WTC11 (cell line): ENCODE data around the gene INSC. TPM values are rescaled to one million over a fixed set of nuclear protein-coding genes. Genes with fewer than 3 reads are reported as not detected.

Source experiments
- ATAC-seq: fragments of 200-7000 bp; cut with Tn5 transposase; 2 replicates; pipeline ENCODE4 v1.10.0; 2021; ENCODE audit warnings: mild to moderate bottlenecking, moderate library complexity
- CTCF ChIA-PET: fragments of 300-600 bp; sonication (Branson Sonifier 250); formaldehyde crosslinking; loops from one replicate; lab custom pipeline; 2021; ENCODE audit warnings: antibody characterized with exemption; lab: Charles Lee
- POLR2A ChIA-PET: fragments of 350-600 bp; sonication (Branson Sonifier 250); formaldehyde crosslinking; loops from one replicate; lab custom pipeline; 2021; ENCODE audit warnings: antibody characterized with exemption; lab: Charles Lee
- DNase-seq: peaks from one replicate; pipeline ENCODE4 v3.0.0; 2021; ENCODE audit warnings: low spot score
- H3K27ac Mint-ChIP-seq: 2 replicates; pipeline ENCODE4 v1.8.0; 2021; ENCODE audit warnings: mixed read lengths
- H3K27me3 Mint-ChIP-seq: 2 replicates; pipeline ENCODE4 v1.8.0; 2021; ENCODE audit warnings: low read depth, mild to moderate bottlenecking, moderate library complexity, mixed read lengths
- H3K36me3 Mint-ChIP-seq: 2 replicates; pipeline ENCODE4 v1.8.0; 2021; ENCODE audit warnings: mixed read lengths
- H3K4me1 Mint-ChIP-seq: 2 replicates; pipeline ENCODE4 v1.8.0; 2022; ENCODE audit warnings: mixed read lengths
- H3K4me3 Mint-ChIP-seq: 2 replicates; pipeline ENCODE4 v1.8.0; 2021; ENCODE audit warnings: mild to moderate bottlenecking, moderate library complexity, mixed read lengths
- H3K9me3 Mint-ChIP-seq: 2 replicates; pipeline ENCODE4 v1.8.0; 2021; ENCODE audit warnings: mixed read lengths
- AFF4 ChIP-seq: sonication (generic); formaldehyde crosslinking; IDR thresholded peaks from 2 replicates; pipeline ENCODE4 v1.8.1; 2023; ENCODE audit warnings: mild to moderate bottlenecking, missing genetic modification reagents, borderline replicate concordance
- CREM ChIP-seq: sonication (generic); formaldehyde crosslinking; IDR thresholded peaks from 2 replicates; pipeline ENCODE4 v1.8.1; 2022; ENCODE audit warnings: mild to moderate bottlenecking, missing genetic modification reagents, moderate library complexity
- CTCF ChIP-seq: fragments of 200-600 bp; IDR thresholded peaks from 2 replicates; pipeline ENCODE4 v1.8.0; 2022; ENCODE audit warnings: antibody characterized with exemption
- ELF4 ChIP-seq: sonication (generic); formaldehyde crosslinking; IDR thresholded peaks from 2 replicates; pipeline ENCODE4 v1.8.1; 2022; ENCODE audit warnings: low read depth, mild to moderate bottlenecking, moderate library complexity, missing genetic modification reagents
- JAZF1 ChIP-seq: fragments of 250-450 bp; sonication (Bioruptor Pico); IDR thresholded peaks from 2 replicates; pipeline ENCODE4 v1.9.0; 2021; ENCODE audit warnings: moderate library complexity, mild to moderate bottlenecking, inconsistent platforms
- JUN ChIP-seq: sonication (generic); formaldehyde crosslinking; IDR thresholded peaks from 2 replicates; pipeline ENCODE4 v1.8.0; 2023; ENCODE audit warnings: mild to moderate bottlenecking, missing genetic modification reagents
- KAT7 ChIP-seq: sonication (generic); formaldehyde crosslinking; IDR thresholded peaks from 2 replicates; pipeline ENCODE4 v1.8.1; 2023; ENCODE audit warnings: missing genetic modification reagents, mild to moderate bottlenecking, borderline replicate concordance
- NR2C2 ChIP-seq: sonication (generic); formaldehyde crosslinking; IDR thresholded peaks from 2 replicates; pipeline ENCODE4 v1.8.0; 2022; ENCODE audit warnings: mild to moderate bottlenecking, missing genetic modification reagents
- RORB ChIP-seq: fragments of 250-450 bp; sonication (Bioruptor Pico); IDR thresholded peaks from 2 replicates; pipeline ENCODE4 v1.9.0; 2021; ENCODE audit warnings: mild to moderate bottlenecking
- SP1 ChIP-seq: sonication (generic); formaldehyde crosslinking; conservative IDR thresholded peaks from 2 replicates; pipeline ENCODE4 v1.8.1; 2022; ENCODE audit warnings: missing genetic modification reagents
- STAT6 ChIP-seq: sonication (generic); formaldehyde crosslinking; conservative IDR thresholded peaks from 2 replicates; pipeline ENCODE4 v1.8.1; 2023; ENCODE audit warnings: mild to moderate bottlenecking, low read depth, missing genetic modification reagents, moderate library complexity
- TCF7 ChIP-seq: sonication (generic); formaldehyde crosslinking; IDR thresholded peaks from 2 replicates; pipeline ENCODE4 v1.8.0; 2022; ENCODE audit warnings: mild to moderate bottlenecking, low read depth, missing genetic modification reagents, moderate library complexity
- TEAD1 ChIP-seq: sonication (generic); formaldehyde crosslinking; IDR thresholded peaks from 2 replicates; pipeline ENCODE4 v1.8.0; 2022; ENCODE audit warnings: mild to moderate bottlenecking, missing genetic modification reagents
- TEAD4 ChIP-seq: sonication (generic); formaldehyde crosslinking; IDR thresholded peaks from 2 replicates; pipeline ENCODE4 v1.8.0; 2022; ENCODE audit warnings: mild to moderate bottlenecking, missing genetic modification reagents
- TP53 ChIP-seq: sonication (generic); formaldehyde crosslinking; IDR thresholded peaks from 2 replicates; pipeline ENCODE4 v1.8.1; 2023; ENCODE audit warnings: mild to moderate bottlenecking, missing genetic modification reagents
- ZMAT4 ChIP-seq: fragments of 250-450 bp; sonication (Bioruptor Pico); IDR thresholded peaks from 2 replicates; pipeline ENCODE4 v1.9.0; 2021; ENCODE audit warnings: mild to moderate bottlenecking
- ZNF396 ChIP-seq: fragments of 250-450 bp; sonication (Bioruptor Pico); IDR thresholded peaks from 2 replicates; pipeline ENCODE4 v1.8.0; 2021; ENCODE audit warnings: mild to moderate bottlenecking, moderate library complexity, borderline replicate concordance
- total RNA-seq: library from RNA; stranded (reverse); gene quantifications from 3 replicates; pipeline ENCODE4 v1.2.3, GENCODE V29; 2021

Gene INSC
- total RNA-seq, 1 experiment from 2014 or later = 0.44 TPM

GRCh38 chr11:15118431-15118830, 3.7 kb downstream of the INSC start:
- H3K36me3 Mint-ChIP-seq = no peaks in the 10 kb centered on the region
- H3K4me1 Mint-ChIP-seq = peaks cover 10% of the 10 kb centered on the region
- TF ChIP-seq JAZF1 (CRISPR knock-in tag) (no peak), TP53 (no peak), TEAD1 (CRISPR knock-in tag) (no peak), CREM (no peak), ELF4 (CRISPR knock-in tag) (no peak), KAT7 (CRISPR knock-in tag) (no peak), STAT6 (CRISPR knock-in tag) (no peak), JUN (CRISPR knock-in tag) (no peak), SP1 (CRISPR knock-in tag) (no peak)
- H3K4me3 Mint-ChIP-seq = no peak overlapping the region
- no peak for ATAC-seq
- H3K9me3 Mint-ChIP-seq = no peaks in the 10 kb centered on the region
- ChIA-PET CTCF (interaction anchor here (0.9 kb wide), 1 partner anchor 17 kb away, joined by 3 read pairs; no protein-coding TSS in a partner anchor), POLR2A (no interaction called here)
- no peak overlapping the region for H3K27ac Mint-ChIP-seq
- DNase-seq = no peak
- H3K27me3 Mint-ChIP-seq = peaks cover 29% of the 10 kb centered on the region

- peaks cover 20% of the 10 kb centered on the region for H3K27me3 Mint-ChIP-seq
- ATAC-seq = no peak
- CTCF ChIA-PET = no interaction called here
- no peak for DNase-seq
- H3K9me3 Mint-ChIP-seq = no peaks in the 10 kb centered on the region
- H3K4me1 Mint-ChIP-seq = peaks cover 4% of the 10 kb centered on the region
- H3K4me3 Mint-ChIP-seq = no peak overlapping the region
- H3K27ac Mint-ChIP-seq = no peak overlapping the region
- H3K36me3 Mint-ChIP-seq = no peaks in the 10 kb centered on the region
- TF ChIP-seq ZNF396 (CRISPR knock-in tag) (no peak), AFF4 (CRISPR knock-in tag) (no peak), ZMAT4 (CRISPR knock-in tag) (no peak), CTCF (no peak), TP53 (no peak), SP1 (CRISPR knock-in tag) (no peak), RORB (no peak), TEAD4 (CRISPR knock-in tag) (no peak), NR2C2 (CRISPR knock-in tag) (no peak), TCF7 (CRISPR knock-in tag) (no peak)
- POLR2A ChIA-PET = no interaction called here
Measured at GRCh38 chr11:15119352-15119751, 4.6 kb downstream of the INSC start.
